Brain microvascular endothelial cell (primary cell): ENCODE data around the gene NCK1.

ENCODE experiments used
- DNase-seq: peaks from one replicate; pipeline ENCODE4 v3.0.0-alpha.2; 2020
- H3K27ac ChIP-seq: fragments of 250-450 bp; sonication (Bioruptor Pico); 2 replicates; pipeline ENCODE4 v1.5.1; 2020; ENCODE audit warnings: mild to moderate bottlenecking, moderate library complexity
- H3K27me3 ChIP-seq: fragments of 250-450 bp; sonication (Bioruptor Pico); replicated peaks from 2 replicates; pipeline ENCODE4 v1.5.1; 2020; ENCODE audit warnings: mild to moderate bottlenecking
- H3K36me3 ChIP-seq: fragments of 250-450 bp; sonication (Bioruptor Pico); replicated peaks from 2 replicates; pipeline ENCODE4 v1.5.1; 2020; ENCODE audit warnings: mild to moderate bottlenecking
- H3K4me3 ChIP-seq: 2 replicates; pipeline ENCODE4 v1.5.1; 2011; ENCODE audit warnings: low read depth, mild to moderate bottlenecking, control low read depth, low read length, moderate library complexity
- in situ Hi-C: cut with HindIII; loops from 2 replicates; pipeline ENCODE4 v1.10.0; 2017; ENCODE audit warnings: low sequenced_read_pairs, low pct_ligation_motif_present
- TF ChIP-seq, protein P1 (sequence below): IDR thresholded peaks from 2 replicates; pipeline ENCODE4 v1.5.1; 2011; ENCODE audit warnings: low read depth, mild to moderate bottlenecking, moderate library complexity, low read length, control low read depth, inconsistent platforms; ENCODE audit errors: missing control alignments

Gene NCK1

DNA sequence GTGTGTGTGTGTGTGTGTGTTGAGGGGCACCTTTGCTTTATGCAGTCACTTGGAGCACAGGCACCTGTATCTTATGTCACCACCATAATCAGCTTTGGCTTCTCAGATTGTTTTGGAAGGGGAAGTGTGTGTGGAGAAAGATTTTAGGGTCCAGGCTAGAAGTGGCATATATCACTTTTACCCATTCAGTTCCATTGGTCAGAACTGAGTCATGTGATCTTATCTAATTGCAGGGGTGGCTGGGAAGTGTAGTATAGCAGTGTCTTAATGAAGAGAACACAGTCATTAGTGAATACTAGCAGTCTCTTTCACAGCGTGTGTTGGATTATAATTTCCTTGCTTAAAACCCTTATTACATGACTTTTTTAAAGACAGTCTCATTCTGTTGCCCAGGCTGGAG lies 20.6 kb downstream of the NCK1 start:
- DNase-seq: no peak
- Histone ChIP-seq H3K27me3 (no peaks in the 10 kb centered on the region), H3K36me3 (no peaks in the 10 kb centered on the region), H3K27ac (no peak overlapping the region), H3K4me3 (no peak overlapping the region)
- TF ChIP-seq, protein P1, sequence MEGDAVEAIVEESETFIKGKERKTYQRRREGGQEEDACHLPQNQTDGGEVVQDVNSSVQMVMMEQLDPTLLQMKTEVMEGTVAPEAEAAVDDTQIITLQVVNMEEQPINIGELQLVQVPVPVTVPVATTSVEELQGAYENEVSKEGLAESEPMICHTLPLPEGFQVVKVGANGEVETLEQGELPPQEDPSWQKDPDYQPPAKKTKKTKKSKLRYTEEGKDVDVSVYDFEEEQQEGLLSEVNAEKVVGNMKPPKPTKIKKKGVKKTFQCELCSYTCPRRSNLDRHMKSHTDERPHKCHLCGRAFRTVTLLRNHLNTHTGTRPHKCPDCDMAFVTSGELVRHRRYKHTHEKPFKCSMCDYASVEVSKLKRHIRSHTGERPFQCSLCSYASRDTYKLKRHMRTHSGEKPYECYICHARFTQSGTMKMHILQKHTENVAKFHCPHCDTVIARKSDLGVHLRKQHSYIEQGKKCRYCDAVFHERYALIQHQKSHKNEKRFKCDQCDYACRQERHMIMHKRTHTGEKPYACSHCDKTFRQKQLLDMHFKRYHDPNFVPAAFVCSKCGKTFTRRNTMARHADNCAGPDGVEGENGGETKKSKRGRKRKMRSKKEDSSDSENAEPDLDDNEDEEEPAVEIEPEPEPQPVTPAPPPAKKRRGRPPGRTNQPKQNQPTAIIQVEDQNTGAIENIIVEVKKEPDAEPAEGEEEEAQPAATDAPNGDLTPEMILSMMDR: no peak
- in situ Hi-C loops: no loop called here

DNA sequence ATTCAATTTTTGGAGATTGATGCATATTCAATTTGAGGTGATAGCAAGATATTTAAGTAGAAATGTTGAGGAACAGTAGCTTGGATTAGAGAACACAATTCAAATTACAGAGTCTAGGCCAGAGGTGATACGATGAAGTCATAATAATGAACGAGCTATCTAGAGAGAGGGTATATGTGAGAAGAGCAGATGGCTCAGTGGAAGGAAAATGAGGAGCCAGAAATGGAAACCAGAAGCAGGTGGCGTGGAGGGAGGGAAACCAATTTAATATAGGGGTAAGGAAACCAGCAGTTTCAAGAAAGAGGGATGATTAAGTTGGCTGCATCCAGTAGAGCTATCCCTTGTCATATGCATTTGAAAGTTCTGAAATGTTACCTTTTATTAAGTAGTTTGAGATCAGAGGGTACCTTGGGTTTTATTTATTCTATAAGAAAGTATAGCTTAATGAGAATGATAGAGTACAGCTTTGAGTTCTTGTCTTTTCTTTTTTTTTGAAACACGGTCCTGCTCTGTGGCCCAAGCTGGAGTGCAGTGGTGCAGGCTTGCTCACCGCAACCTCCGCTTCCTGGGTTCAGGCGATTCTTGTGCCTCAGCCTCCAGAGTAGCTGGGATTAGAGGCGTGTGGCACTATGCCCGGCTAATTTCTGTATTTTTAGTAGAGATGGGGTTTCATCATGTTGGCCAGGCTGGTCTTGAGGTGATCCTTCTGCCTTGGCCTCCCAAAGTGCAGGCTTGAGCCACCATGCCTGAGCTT lies 22.1 kb downstream of the NCK1 start:
- no peak overlapping the region for H3K27ac ChIP-seq

DNA sequence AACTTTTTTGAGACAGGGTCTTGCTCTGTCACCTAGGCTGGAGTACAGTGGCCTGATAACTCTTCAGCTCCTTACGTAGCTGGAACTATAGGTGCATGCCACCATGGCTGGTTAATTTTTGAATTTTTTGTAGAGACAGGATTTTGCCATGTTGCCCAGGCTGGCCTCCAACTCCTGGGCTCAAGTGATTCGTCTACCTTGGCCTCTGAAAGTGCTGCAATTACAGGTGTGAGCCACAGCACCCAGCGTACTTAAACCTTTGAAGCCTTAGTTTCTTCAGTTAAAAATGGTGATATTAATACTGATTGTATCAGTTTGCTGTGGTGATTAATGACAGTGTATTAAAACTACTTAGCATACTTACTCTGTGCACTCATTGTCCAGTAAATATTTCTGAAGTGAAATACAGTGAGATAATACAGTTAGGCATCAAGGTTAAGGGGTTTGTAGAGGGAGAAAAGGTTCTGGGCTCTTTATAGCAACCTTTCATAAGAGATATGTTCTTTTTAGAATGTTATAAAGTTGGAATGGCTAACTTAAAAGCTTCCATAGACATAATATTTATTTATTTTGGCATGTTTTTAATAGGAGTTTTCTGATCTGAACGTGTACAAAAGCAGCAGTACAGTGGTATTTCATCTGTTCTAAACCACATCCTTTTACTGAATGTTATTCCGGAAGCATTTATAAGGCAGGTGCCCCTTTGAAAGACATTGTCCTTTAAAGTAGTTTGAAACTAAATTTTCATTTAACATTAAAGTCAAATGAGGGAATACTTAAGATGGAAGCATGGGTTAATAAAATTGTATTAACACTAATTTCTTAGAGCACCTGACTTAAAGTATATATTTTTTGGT lies 23.6 kb downstream of the NCK1 start:
- TF ChIP-seq, protein P1: no peak
- no peak overlapping the region for H3K4me3 ChIP-seq

More for the DNA sequence above, 22.1 kb downstream of the NCK1 start:
- no peak for DNase-seq
- H3K4me3 ChIP-seq: no peak overlapping the region
- TF ChIP-seq, protein P1: no peak
- no peaks in the 10 kb centered on the region for H3K36me3 ChIP-seq
- in situ Hi-C loops: no loop called here
- H3K27me3 ChIP-seq: no peaks in the 10 kb centered on the region

DNA sequence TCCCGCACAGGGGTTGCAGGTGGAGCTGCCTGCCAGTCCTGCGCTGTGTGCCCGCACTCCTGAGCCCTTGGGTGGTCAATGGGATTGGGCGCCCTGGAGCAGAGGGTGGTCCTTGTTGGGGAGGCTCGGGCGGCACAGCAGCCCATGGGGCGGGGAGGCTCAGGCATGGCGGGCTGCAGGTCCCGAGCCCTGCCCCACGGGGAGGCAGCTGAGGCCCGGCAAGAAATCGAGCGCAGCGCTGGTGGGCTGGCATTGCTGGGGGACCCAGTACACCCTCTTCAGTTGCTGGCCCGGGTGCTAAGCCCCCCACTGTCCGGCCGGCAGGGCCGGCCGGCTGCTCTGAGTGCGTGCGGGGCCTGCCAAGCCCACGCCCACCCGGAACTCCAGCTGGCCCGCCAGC lies 27.9 kb downstream of the NCK1 start:
- Histone ChIP-seq H3K4me3 (no peak overlapping the region), H3K27me3 (no peaks in the 10 kb centered on the region), H3K27ac (no peak overlapping the region), H3K36me3 (no peaks in the 10 kb centered on the region)
- DNase-seq: no peak
- in situ Hi-C loops: no loop called here
- TF ChIP-seq, protein P1: no peak

More for the DNA sequence above, 23.6 kb downstream of the NCK1 start:
- Histone ChIP-seq H3K36me3 (no peaks in the 10 kb centered on the region), H3K27me3 (no peaks in the 10 kb centered on the region), H3K27ac (no peak overlapping the region)
- in situ Hi-C loops: no loop called here
- no peak for DNase-seq

DNA sequence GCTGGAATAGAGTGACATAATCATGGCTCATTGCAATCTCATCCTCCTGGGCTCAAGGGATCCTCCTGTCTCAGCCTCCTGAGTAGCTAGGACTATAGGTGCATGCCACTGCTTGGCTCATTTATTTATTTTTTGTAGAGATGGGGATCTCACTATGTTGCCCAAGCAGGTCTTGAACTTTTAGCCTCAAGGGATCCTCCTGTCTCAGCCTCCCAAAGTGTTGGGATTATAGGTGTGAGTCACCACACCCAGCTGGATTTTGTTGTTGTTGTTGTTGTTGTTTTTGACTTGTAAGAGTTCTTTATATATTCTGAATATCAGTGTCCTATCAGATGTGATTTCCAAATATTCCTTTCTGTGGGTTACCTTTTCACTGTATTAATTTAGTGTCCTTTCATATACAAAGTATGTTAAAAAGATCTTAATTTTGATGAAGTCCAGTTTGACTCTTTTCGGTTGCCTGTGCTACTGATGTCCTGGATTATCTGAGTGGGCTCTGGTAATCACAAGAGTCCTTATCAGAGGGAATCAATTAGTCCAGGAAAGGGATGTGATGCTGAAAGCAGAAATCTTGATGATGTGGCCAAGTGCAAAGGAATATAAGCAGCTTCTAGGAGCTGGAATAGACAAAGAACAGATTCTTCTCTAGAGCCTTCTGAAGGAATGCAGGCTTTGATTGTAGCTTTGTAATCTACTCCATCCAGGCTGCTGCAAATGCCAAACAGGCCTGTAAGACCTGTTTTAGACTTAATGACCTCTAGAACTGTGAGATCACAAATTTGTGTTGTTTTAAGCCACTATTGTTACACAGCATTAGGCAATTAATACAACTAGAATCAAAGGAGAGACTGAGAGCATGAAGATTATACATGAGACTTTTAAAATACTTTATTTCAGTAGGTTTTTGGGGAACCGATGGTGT lies 30.2 kb downstream of the NCK1 start:
- Histone ChIP-seq H3K27me3 (no peaks in the 10 kb centered on the region), H3K36me3 (no peaks in the 10 kb centered on the region), H3K27ac (no peak overlapping the region), H3K4me3 (no peak overlapping the region)
- DNase-seq: no peak
- TF ChIP-seq, protein P1: no peak
- in situ Hi-C loops: no loop called here
